ENCODE data around the gene ECI1.

- TF ChIP-seq CTCF (conservative IDR thresholded peaks at IDR 0.05) (no peak), ZFX (IDR thresholded peaks at IDR 0.05) (no peak)
These were observed 24.3 kb upstream of the ECI1 start for GRCh38 chr16:2275476-2276367.
